Esophagus (tissue), 2 donors: ENCODE results near the gene CFAP97. TPM values are rescaled to one million over a fixed set of nuclear protein-coding genes. Genes with fewer than 3 reads are reported as not detected.
A peak's percentile ranks its signal among the peaks of the same experiment; 100 is the strongest.

ENCODE experiments used
- H3K27ac ChIP-seq, 2 donors: one replicate each; pipeline ENCODE4 v1.5.1; 2013; ENCODE audit warnings: low read depth in 2 of 2, mild to moderate bottlenecking in 2 of 2, inconsistent platforms in 1 of 2, low read length in 1 of 2, moderate library complexity in 1 of 2
- H3K27me3 ChIP-seq, 2 donors: one replicate each; pipeline ENCODE4 v1.6.1; 2013; ENCODE audit warnings: low read length in 2 of 2, control low read depth in 1 of 2, mild to moderate bottlenecking in 1 of 2; ENCODE audit not compliant: insufficient read depth in 2 of 2, control insufficient read depth in 1 of 2
- H3K36me3 ChIP-seq, 2 donors: one replicate each; pipeline ENCODE4 v1.6.1; 2013; ENCODE audit warnings: low read length in 1 of 2; ENCODE audit not compliant: control insufficient read depth in 2 of 2, insufficient read depth in 2 of 2
- H3K4me1 ChIP-seq, 2 donors: one replicate each; pipeline ENCODE4 v1.6.1; 2013; ENCODE audit warnings: low read length in 1 of 2; ENCODE audit not compliant: control insufficient read depth in 2 of 2, insufficient read depth in 2 of 2
- H3K4me3 ChIP-seq, 2 donors: one replicate each; pipeline ENCODE4 v1.5.1; 2013; ENCODE audit warnings: low read length in 2 of 2, mild to moderate bottlenecking in 2 of 2, low read depth in 1 of 2, moderate library complexity in 1 of 2
- H3K9me3 ChIP-seq, 2 donors: one replicate each; pipeline ENCODE4 v1.6.1; 2013; ENCODE audit warnings: mild to moderate bottlenecking in 2 of 2, low read depth in 1 of 2, low read length in 1 of 2, moderate library complexity in 1 of 2; ENCODE audit not compliant: control insufficient read depth in 2 of 2, insufficient read depth in 1 of 2
- WGBS, 2 donors: extraction: QIAGEN DNeasy Blood & Tissue Kit; methylation state at CpG; one replicate each; pipeline ENCODE4 v1.1.7; 2013; 5-methylcytosine and 5-hydroxymethylcytosine counted together
- polyA plus RNA-seq, 2 donors: library from polyadenylated mRNA; stranded (reverse); fragments of 200-250 nt; gene quantifications; one replicate each; pipeline ENCODE4 v1.2.3, GENCODE V29; 2013
- donor health status: healthy with polysubstance abuse.
- donor health status: Bipolar disorder and iron deficiency.

The CFAP97 gene
- polyA plus RNA-seq, 2 donors: 2.8 to 6.3 TPM

GRCh38 chr4:185149392-185149791, 54.4 kb downstream of the CFAP97 start:
- Histone ChIP-seq H3K4me3 (no peak overlapping the region), H3K4me1 (peaks cover 0 to 8% of the 10 kb centered on the region in 2 donors), H3K27ac (no peak overlapping the region), H3K36me3 (peaks cover 0 to 7% of the 10 kb centered on the region in 2 donors), H3K9me3 (no peaks in the 10 kb centered on the region), H3K27me3 (no peaks in the 10 kb centered on the region)
- WGBS, 2 donors: 94 to 96% methylated on average over 12 of the region's 12 CpGs

- Histone ChIP-seq H3K27me3 (no peaks in the 10 kb centered on the region), H3K4me3 (no peak overlapping the region), H3K27ac (peak overlapping the region; percentile 38 to 45), H3K4me1 (peaks cover 0 to 8% of the 10 kb centered on the region in 2 donors), H3K36me3 (peaks cover 0 to 7% of the 10 kb centered on the region in 2 donors), H3K9me3 (no peaks in the 10 kb centered on the region)
- 77 to 78% methylated on average over 13 of the region's 13 CpGs for WGBS, 2 donors
Measured at GRCh38 chr4:185145572-185145971, 58.2 kb downstream of the CFAP97 start.

GRCh38 chr4:185144601-185145240, 59.1 kb downstream of the CFAP97 start:
- no peaks in the 10 kb centered on the region for H3K27me3 ChIP-seq
- H3K27ac ChIP-seq: peak overlapping the region in 1 of 2 donors; percentile 68
- no peaks in the 10 kb centered on the region for H3K9me3 ChIP-seq
- peaks cover 0 to 7% of the 10 kb centered on the region in 2 donors for H3K36me3 ChIP-seq
- 86 to 88% methylated on average over 16 of the region's 16 CpGs for WGBS, 2 donors
- H3K4me3 ChIP-seq: no peak overlapping the region
- peaks cover 0 to 8% of the 10 kb centered on the region in 2 donors for H3K4me1 ChIP-seq

- WGBS, 2 donors: 1 to 3% methylated on average over 21 to 30 of the region's 30 CpGs
Measured at GRCh38 chr4:185143601-185143969, 60.2 kb downstream of the CFAP97 start.

GRCh38 chr4:185142912-185143600, 60.7 kb downstream of the CFAP97 start, which contains the start of gene SLC25A4:
Gene SLC25A4, plus strand, starts transcription at chr4:185143266. Its CDS starts 107 bp downstream, at chr4:185143373.
- Histone ChIP-seq H3K4me1 (peaks cover 0 to 8% of the 10 kb centered on the region in 2 donors), H3K9me3 (no peaks in the 10 kb centered on the region), H3K4me3 (peak within 1 kb of the TSS; percentile 70 to 93), H3K27me3 (no peaks in the 10 kb centered on the region), H3K36me3 (peaks cover 0 to 4% of the 10 kb centered on the region in 2 donors), H3K27ac (peak within 1 kb of the TSS; percentile 80 to 85)
- 0% methylated on average over 62 to 87 of the region's 87 CpGs for WGBS, 2 donors

More at GRCh38 chr4:185143601-185143969, 60.2 kb downstream of the CFAP97 start:
- Histone ChIP-seq H3K4me3 (peak overlapping the region; percentile 70 to 93), H3K36me3 (peaks cover 0 to 6% of the 10 kb centered on the region in 2 donors), H3K27ac (peak overlapping the region; percentile 80 to 85), H3K9me3 (no peaks in the 10 kb centered on the region), H3K27me3 (no peaks in the 10 kb centered on the region), H3K4me1 (peaks cover 0 to 8% of the 10 kb centered on the region in 2 donors)

GRCh38 chr4:185142564-185142911, 61.3 kb downstream of the CFAP97 start:
- Histone ChIP-seq H3K36me3 (peaks cover 0 to 4% of the 10 kb centered on the region in 2 donors), H3K27me3 (no peaks in the 10 kb centered on the region)

GRCh38 chr4:185141777-185142176, 62.0 kb downstream of the CFAP97 start:
- no peaks in the 10 kb centered on the region for H3K27me3 ChIP-seq
- WGBS, 2 donors: 87 to 89% methylated on average over 6 of the region's 6 CpGs

More at GRCh38 chr4:185142564-185142911, 61.3 kb downstream of the CFAP97 start:
- 9 to 10% methylated on average over 11 of the region's 11 CpGs for WGBS, 2 donors
- H3K27ac ChIP-seq: peak overlapping the region; percentile 80 to 85
- H3K4me1 ChIP-seq: peaks cover 0 to 8% of the 10 kb centered on the region in 2 donors
- peak overlapping the region; percentile 70 to 93 for H3K4me3 ChIP-seq
- no peaks in the 10 kb centered on the region for H3K9me3 ChIP-seq

GRCh38 chr4:185139736-185140135, 64.1 kb downstream of the CFAP97 start:
- H3K27me3 ChIP-seq: no peaks in the 10 kb centered on the region
- WGBS, 2 donors: 73 to 78% methylated on average over 6 of the region's 6 CpGs

More at GRCh38 chr4:185141777-185142176, 62.0 kb downstream of the CFAP97 start:
- peaks cover 0 to 8% of the 10 kb centered on the region in 2 donors for H3K4me1 ChIP-seq
- H3K27ac ChIP-seq: no peak overlapping the region
- peaks cover 0 to 4% of the 10 kb centered on the region in 2 donors for H3K36me3 ChIP-seq
- H3K9me3 ChIP-seq: no peaks in the 10 kb centered on the region
- no peak overlapping the region for H3K4me3 ChIP-seq

GRCh38 chr4:185138161-185138560, 65.6 kb downstream of the CFAP97 start:
- 67 to 73% methylated on average over 10 of the region's 10 CpGs for WGBS, 2 donors
- Histone ChIP-seq H3K4me3 (no peak overlapping the region), H3K27me3 (no peaks in the 10 kb centered on the region), H3K27ac (no peak overlapping the region), H3K36me3 (no peaks in the 10 kb centered on the region), H3K4me1 (no peaks in the 10 kb centered on the region), H3K9me3 (no peaks in the 10 kb centered on the region)

More at GRCh38 chr4:185139736-185140135, 64.1 kb downstream of the CFAP97 start:
- H3K4me3 ChIP-seq: no peak overlapping the region
- H3K9me3 ChIP-seq: no peaks in the 10 kb centered on the region
- peaks cover 0 to 2% of the 10 kb centered on the region in 2 donors for H3K4me1 ChIP-seq
- H3K36me3 ChIP-seq: no peaks in the 10 kb centered on the region
- no peak overlapping the region for H3K27ac ChIP-seq
